Measurements from ENCODE around the gene SHROOM4.

The SHROOM4 gene

DNA sequence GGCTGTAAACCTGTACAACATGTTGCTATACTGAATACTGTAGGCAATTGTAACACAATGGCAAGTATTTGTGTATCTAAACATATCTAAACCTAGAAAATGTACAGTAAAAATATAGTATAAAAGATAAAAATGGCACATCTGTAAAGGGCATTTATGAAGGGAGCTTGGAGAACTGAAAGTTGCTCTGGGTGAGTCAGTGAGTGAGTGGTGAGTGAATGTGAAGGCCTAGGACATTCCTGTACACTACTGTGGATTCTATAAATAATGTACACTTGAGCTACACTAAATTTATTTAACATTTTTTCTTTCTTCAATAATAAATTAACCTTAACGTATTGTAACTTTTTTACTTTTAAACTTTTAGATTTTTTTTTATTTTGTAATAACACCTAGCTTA, 5.0 kb upstream of the SHROOM4 start:
- TF ChIP-seq, protein P1, sequence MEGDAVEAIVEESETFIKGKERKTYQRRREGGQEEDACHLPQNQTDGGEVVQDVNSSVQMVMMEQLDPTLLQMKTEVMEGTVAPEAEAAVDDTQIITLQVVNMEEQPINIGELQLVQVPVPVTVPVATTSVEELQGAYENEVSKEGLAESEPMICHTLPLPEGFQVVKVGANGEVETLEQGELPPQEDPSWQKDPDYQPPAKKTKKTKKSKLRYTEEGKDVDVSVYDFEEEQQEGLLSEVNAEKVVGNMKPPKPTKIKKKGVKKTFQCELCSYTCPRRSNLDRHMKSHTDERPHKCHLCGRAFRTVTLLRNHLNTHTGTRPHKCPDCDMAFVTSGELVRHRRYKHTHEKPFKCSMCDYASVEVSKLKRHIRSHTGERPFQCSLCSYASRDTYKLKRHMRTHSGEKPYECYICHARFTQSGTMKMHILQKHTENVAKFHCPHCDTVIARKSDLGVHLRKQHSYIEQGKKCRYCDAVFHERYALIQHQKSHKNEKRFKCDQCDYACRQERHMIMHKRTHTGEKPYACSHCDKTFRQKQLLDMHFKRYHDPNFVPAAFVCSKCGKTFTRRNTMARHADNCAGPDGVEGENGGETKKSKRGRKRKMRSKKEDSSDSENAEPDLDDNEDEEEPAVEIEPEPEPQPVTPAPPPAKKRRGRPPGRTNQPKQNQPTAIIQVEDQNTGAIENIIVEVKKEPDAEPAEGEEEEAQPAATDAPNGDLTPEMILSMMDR (IDR thresholded peaks at IDR 0.05; ENCODE audit: low read depth, low read length): no peak
- DNase-seq (ENCODE audit: low read depth, low spot score): no peak
- in situ Hi-C loops (cut with HindIII; ENCODE audit: low sequenced_read_pairs): no loop called here
- H3K4me3 ChIP-seq (ENCODE audit: low read depth, low read length): no peak overlapping the region

DNA sequence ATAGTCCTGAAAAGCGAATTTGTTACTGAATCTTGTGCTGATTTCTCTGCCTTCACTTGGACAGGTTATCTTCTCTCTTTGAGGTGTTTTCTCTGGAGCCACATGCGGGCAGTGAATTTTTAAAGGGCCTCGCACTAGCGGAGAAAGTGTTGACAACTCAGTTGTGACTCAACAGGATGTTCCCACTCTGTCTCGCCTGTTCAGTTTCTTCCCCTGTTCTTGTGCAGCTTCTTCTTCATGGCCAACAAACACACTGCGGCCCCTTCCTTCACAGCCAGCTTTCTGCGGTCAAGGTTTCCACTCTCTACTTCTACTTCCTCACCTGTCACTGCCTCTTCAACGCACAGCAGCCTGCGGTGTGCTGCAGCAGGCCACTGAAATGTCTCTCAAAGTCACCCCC, 1.1 kb upstream of the SHROOM4 start:
- in situ Hi-C loops (cut with HindIII; ENCODE audit: low sequenced_read_pairs): no loop called here
- DNase-seq (ENCODE audit: low read depth, low spot score): no peak
- TF ChIP-seq, protein P1 (IDR thresholded peaks at IDR 0.05; ENCODE audit: low read depth, low read length): no peak
- H3K4me3 ChIP-seq (ENCODE audit: low read depth, low read length): no peak overlapping the region

DNA sequence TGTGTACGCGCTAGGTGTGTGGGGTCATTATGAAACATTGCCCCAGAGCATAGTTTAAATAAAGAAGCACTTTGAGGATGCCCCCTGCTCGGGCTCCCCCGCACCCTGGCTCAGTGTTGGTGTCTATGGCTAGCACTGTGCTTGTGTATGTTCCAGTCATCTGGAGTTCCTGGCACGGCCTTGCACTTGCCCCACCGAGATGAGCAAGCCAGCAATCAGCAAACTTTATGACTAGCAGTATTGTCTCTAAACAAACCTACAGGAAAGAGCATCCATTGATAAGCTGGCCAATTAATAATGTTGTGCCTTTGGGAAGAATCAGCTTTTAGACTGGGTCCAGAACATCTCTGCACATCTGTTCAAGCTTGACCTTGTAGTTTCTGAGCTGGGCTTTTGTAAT, 707 bp upstream of the SHROOM4 start:
- TF ChIP-seq, protein P1 (IDR thresholded peaks at IDR 0.05; ENCODE audit: low read depth, low read length): no peak
- DNase-seq (ENCODE audit: low read depth, low spot score): no peak
- peak overlapping the region; percentile 56 for H3K4me3 ChIP-seq (ENCODE audit: low read depth, low read length)
- in situ Hi-C loops (cut with HindIII; ENCODE audit: low sequenced_read_pairs): no loop called here

DNA sequence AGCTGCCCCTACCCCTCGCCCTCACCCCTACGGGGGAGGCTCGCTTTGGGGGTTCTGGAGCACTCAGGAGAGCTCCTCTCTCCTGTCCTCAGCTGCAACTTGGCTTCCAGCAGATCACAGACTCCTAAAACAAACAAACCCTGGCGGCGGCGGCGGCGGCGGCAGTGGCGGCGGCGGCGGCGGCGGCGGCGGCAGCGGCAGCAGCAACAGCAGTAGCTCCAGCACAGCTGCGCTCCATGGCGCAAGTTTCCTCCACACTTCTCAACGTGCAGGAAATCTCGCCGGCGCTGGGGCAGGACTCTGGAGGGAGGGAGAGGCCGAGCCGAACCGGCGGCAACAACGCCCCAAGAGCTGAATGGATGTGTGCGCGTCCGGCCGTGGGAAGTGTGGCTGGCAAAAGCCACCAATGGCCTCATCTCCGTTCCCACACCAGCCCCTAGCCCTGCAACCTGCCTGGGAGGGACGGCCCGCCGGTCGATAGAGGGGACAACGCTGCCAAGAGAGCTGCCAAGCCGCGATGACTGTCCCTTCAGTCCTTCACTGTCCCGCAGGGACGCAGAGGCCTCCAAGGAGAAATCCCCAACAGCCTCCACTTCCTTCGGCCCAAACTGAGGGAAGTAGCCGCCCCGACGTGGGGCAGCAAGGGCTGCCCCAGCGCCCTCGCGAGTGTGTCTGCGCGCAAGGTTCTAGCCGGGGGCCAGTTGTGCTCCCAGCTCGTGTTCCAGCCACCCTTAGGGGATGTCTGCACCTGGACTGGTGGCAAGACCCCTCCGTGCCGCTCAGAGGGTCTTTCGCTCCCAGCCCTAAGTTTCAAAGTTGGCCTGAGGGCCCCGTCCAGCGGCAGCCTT, 775 bp downstream of the SHROOM4 start:
- TF ChIP-seq, protein P1 (IDR thresholded peaks at IDR 0.05; ENCODE audit: low read depth, low read length): no peak
- in situ Hi-C loops (cut with HindIII; ENCODE audit: low sequenced_read_pairs): no loop called here
- H3K4me3 ChIP-seq (ENCODE audit: low read depth, low read length): peak overlapping the region; percentile 56
- peak; percentile 36 for DNase-seq (ENCODE audit: low read depth, low spot score)

DNA sequence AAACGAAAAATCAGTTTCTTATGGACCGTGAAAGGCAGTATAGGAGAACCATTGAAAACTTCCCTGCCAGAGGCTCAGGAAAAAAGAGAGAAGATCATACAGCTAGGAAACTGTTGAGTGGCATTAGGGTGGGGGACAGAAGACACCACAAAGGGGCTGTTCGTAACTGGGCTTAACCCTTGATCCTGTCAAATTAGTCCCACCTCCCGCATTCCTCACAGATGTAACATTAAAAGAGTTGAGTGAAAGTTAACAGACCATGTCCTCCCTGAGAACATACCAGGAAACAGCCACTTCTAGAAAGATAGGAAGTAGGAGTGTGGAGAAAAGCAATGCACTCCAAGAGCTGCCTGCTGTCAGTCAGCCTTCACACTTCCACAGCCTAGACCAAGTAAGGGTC, 8.7 kb downstream of the SHROOM4 start:
- no peak for DNase-seq (ENCODE audit: low read depth, low spot score)
- TF ChIP-seq, protein P1 (IDR thresholded peaks at IDR 0.05; ENCODE audit: low read depth, low read length): no peak
- H3K4me3 ChIP-seq (ENCODE audit: low read depth, low read length): no peak overlapping the region
- in situ Hi-C loops (cut with HindIII; ENCODE audit: low sequenced_read_pairs): no loop called here

DNA sequence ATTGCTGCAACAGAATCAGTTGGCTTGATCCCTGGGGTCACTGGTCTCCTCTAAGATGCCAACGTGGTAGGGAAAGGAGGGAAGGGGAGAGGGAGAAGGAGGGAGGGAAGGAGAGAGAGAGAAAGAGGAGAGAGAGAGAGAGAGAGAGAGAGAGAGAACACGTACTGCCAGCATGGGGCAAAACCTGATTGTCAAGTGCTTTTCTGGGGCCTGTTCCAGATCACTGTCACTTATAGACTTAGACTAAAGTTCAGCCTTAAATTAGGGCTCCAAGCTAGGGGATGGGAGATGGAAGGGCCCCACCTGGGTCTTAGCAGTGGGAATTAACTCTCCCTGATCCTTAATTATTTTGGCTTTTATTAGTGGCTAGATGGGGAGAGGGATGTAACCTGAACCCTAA, 12.9 kb downstream of the SHROOM4 start:
- H3K4me3 ChIP-seq (ENCODE audit: low read depth, low read length): no peak overlapping the region
- in situ Hi-C loops (cut with HindIII; ENCODE audit: low sequenced_read_pairs): no loop called here
- TF ChIP-seq, protein P1 (IDR thresholded peaks at IDR 0.05; ENCODE audit: low read depth, low read length): no peak
- DNase-seq (ENCODE audit: low read depth, low spot score): no peak
